Neural crest cell (in vitro differentiated cells): ENCODE measurements around the gene IGLL5. TPM values are rescaled to one million over a fixed set of nuclear protein-coding genes. Genes with fewer than 3 reads are reported as not detected.

ENCODE experiments used
- DNase-seq: peaks from one replicate; pipeline ENCODE4 v3.0.0; 2021; ENCODE audit warnings: low read depth, mixed read lengths, low spot score
- H3K27ac Mint-ChIP-seq: one replicate; pipeline ENCODE4 v1.8.0; 2021; ENCODE audit warnings: mild to moderate bottlenecking, mixed read lengths; ENCODE audit not compliant: unreplicated experiment
- H3K27me3 Mint-ChIP-seq: 2 replicates; pipeline ENCODE4 v1.8.0; 2021; ENCODE audit warnings: low read depth, mild to moderate bottlenecking, mixed read lengths
- H3K36me3 Mint-ChIP-seq: 2 replicates; pipeline ENCODE4 v1.8.0; 2021; ENCODE audit warnings: low read depth, mild to moderate bottlenecking, mixed read lengths
- H3K4me1 Mint-ChIP-seq: 2 replicates; pipeline ENCODE4 v1.8.0; 2021; ENCODE audit warnings: mixed read lengths
- H3K4me3 Mint-ChIP-seq: one replicate; pipeline ENCODE4 v1.8.0; 2021; ENCODE audit warnings: mild to moderate bottlenecking, mixed read lengths
- H3K9me3 Mint-ChIP-seq: 2 replicates; pipeline ENCODE4 v1.8.0; 2021; ENCODE audit warnings: mixed read lengths
- microRNA-seq: library from miRNA; unstranded; fragments of <30 nt; microRNA quantifications from one replicate; pipeline ENCODE4, GENCODE V29; 2020
- total RNA-seq: library from RNA; stranded (reverse); gene quantifications from 2 replicates; pipeline ENCODE4 v1.2.1, GENCODE V29; 2021
- TF ChIP-seq, protein P1 (sequence below): fragments of 200-600 bp; sonication (generic); conservative IDR thresholded peaks from 2 replicates; pipeline ENCODE4 v1.5.0; 2021; ENCODE audit warnings: antibody characterized with exemption, mild to moderate bottlenecking

The IGLL5 gene
- total RNA-seq, 1 donor from 2014 or later = not detected

DNA sequence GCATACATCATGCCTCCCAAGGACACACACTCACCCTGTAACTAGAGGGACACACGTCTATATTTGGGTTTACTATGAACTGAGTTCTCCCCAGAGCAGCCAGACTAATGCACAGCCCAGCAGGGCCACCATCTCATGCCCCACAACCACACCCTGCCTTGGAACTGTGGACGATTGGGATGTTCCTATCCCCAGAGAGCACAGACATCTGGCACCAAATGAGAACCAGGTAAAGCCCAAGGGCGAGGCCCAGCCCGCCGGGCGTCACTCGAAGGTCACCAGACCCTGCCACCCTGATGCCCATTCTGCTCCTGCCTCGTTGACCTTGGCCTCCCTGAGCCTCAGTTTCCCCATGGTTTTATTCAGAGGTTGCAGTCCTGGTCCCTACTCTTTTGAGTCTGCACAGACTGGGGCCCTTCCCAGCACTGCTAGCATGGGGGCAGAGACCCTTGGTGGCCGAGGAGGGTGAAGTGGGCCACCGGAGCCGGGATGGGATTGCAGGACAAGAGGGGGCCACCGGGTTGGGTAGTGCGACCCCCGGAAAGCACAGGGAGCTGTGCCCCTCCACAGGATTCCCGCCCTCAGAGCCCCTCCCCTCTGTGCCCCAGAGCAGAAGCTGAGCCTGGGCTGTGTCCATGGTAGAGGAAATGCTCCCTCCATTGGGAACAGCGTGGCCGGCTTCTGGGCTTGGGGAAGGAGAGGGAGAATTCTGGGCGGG, 56.8 kb downstream of the IGLL5 start:
- TF ChIP-seq, protein P1, sequence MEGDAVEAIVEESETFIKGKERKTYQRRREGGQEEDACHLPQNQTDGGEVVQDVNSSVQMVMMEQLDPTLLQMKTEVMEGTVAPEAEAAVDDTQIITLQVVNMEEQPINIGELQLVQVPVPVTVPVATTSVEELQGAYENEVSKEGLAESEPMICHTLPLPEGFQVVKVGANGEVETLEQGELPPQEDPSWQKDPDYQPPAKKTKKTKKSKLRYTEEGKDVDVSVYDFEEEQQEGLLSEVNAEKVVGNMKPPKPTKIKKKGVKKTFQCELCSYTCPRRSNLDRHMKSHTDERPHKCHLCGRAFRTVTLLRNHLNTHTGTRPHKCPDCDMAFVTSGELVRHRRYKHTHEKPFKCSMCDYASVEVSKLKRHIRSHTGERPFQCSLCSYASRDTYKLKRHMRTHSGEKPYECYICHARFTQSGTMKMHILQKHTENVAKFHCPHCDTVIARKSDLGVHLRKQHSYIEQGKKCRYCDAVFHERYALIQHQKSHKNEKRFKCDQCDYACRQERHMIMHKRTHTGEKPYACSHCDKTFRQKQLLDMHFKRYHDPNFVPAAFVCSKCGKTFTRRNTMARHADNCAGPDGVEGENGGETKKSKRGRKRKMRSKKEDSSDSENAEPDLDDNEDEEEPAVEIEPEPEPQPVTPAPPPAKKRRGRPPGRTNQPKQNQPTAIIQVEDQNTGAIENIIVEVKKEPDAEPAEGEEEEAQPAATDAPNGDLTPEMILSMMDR = no peak
- H3K9me3 Mint-ChIP-seq = no peaks in the 10 kb centered on the region
- H3K27me3 Mint-ChIP-seq = peaks cover 52% of the 10 kb centered on the region
- H3K27ac Mint-ChIP-seq = no peak overlapping the region
- no peaks in the 10 kb centered on the region for H3K36me3 Mint-ChIP-seq
- H3K4me1 Mint-ChIP-seq = peaks cover 4% of the 10 kb centered on the region
- H3K4me3 Mint-ChIP-seq = no peak overlapping the region
- DNase-seq = no peak

DNA sequence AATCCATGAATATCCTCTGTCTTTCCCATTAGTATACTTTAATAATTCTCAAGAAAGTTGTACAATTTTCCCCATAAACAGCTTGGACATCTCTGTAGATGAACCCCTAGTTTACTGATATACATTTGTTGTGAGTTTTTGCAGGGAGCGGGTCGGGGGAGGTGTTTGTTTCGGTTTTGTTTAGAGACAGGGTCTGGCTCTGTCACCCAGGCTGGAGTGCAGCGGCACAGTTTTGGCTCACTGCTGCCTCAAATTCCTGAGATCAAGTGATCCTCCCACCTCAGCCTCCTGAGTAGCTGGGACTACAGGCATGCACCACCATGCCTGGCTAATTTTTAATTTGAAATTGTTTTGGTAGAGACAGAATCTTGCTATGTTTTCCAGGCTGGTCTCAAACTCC, 57.6 kb downstream of the IGLL5 start:
- peaks cover 53% of the 10 kb centered on the region for H3K27me3 Mint-ChIP-seq
- H3K4me3 Mint-ChIP-seq = no peak overlapping the region
- no peak overlapping the region for H3K27ac Mint-ChIP-seq
- TF ChIP-seq, protein P1 = no peak
- H3K4me1 Mint-ChIP-seq = peaks cover 4% of the 10 kb centered on the region
- no peaks in the 10 kb centered on the region for H3K36me3 Mint-ChIP-seq
- H3K9me3 Mint-ChIP-seq = peaks cover 3% of the 10 kb centered on the region
- DNase-seq = no peak

Small RNAs within 50 kb of the gene (microRNA-seq; reads per million reads assigned to microRNA genes)
- gene MIR5571 = not detected

Other genes with a start within 250 kb of the IGLL5 start
- gene GGTLC2, start 243.2 kb upstream of the IGLL5 start, total RNA-seq = not detected in 2 replicates
- 25.2 and 25.5 TPM in 2 replicates for gene GNAZ, start 182.7 kb downstream of the IGLL5 start, total RNA-seq